ENCODE results near the gene ARL3. TPM values are rescaled to one million over a fixed set of nuclear protein-coding genes. Genes with fewer than 3 reads are reported as not detected.

Gene ARL3
- total RNA-seq, 1 donor from 2014 or later, result 12.1 TPM

GRCh38 chr10:102681696-102682095 lies 32.5 kb downstream of the ARL3 start:
- Mint-ChIP-seq H3K9me3 (ENCODE audit: low read depth) (no peaks in the 10 kb centered on the region), H3K36me3 (ENCODE audit: low read depth) (peaks cover 11% of the 10 kb centered on the region), H3K27me3 (ENCODE audit: low read depth) (no peaks in the 10 kb centered on the region), H3K4me3 (ENCODE audit: unreplicated experiment) (no peak overlapping the region), H3K4me1 (ENCODE audit: low read depth) (peaks cover 27% of the 10 kb centered on the region), H3K27ac (ENCODE audit: unreplicated experiment) (no peak overlapping the region)
- no peak for DNase-seq (ENCODE audit: low spot score)
- no peak for TF ChIP-seq CTCF (IDR thresholded peaks at IDR 0.05)

- Mint-ChIP-seq H3K27me3 (ENCODE audit: low read depth) (no peaks in the 10 kb centered on the region), H3K4me1 (ENCODE audit: low read depth) (peaks cover 48% of the 10 kb centered on the region), H3K36me3 (ENCODE audit: low read depth) (peaks cover 7% of the 10 kb centered on the region), H3K9me3 (ENCODE audit: low read depth) (no peaks in the 10 kb centered on the region), H3K4me3 (ENCODE audit: unreplicated experiment) (no peak overlapping the region), H3K27ac (ENCODE audit: unreplicated experiment) (no peak overlapping the region)
- no peak for DNase-seq (ENCODE audit: low spot score)
- TF ChIP-seq CTCF (IDR thresholded peaks at IDR 0.05), result no peak
Observed at GRCh38 chr10:102679596-102679995, 34.6 kb downstream of the ARL3 start.

GRCh38 chr10:102678842-102679289 lies 35.3 kb downstream of the ARL3 start:
- H3K4me1 Mint-ChIP-seq (ENCODE audit: low read depth), result peaks cover 56% of the 10 kb centered on the region
- no peak overlapping the region for H3K4me3 Mint-ChIP-seq (ENCODE audit: unreplicated experiment)
- no peak for DNase-seq (ENCODE audit: low spot score)
- no peaks in the 10 kb centered on the region for H3K27me3 Mint-ChIP-seq (ENCODE audit: low read depth)
- TF ChIP-seq CTCF (IDR thresholded peaks at IDR 0.05), result peak; percentile 84
- peak overlapping the region; percentile 66 for H3K27ac Mint-ChIP-seq (ENCODE audit: unreplicated experiment)
- no peaks in the 10 kb centered on the region for H3K9me3 Mint-ChIP-seq (ENCODE audit: low read depth)
- H3K36me3 Mint-ChIP-seq (ENCODE audit: low read depth), result peaks cover 7% of the 10 kb centered on the region

- Mint-ChIP-seq H3K27me3 (ENCODE audit: low read depth) (no peaks in the 10 kb centered on the region), H3K27ac (ENCODE audit: unreplicated experiment) (peak overlapping the region; percentile 99), H3K4me3 (ENCODE audit: unreplicated experiment) (no peak overlapping the region), H3K9me3 (ENCODE audit: low read depth) (no peaks in the 10 kb centered on the region), H3K4me1 (ENCODE audit: low read depth) (peaks cover 64% of the 10 kb centered on the region), H3K36me3 (ENCODE audit: low read depth) (peaks cover 7% of the 10 kb centered on the region)
- no peak for TF ChIP-seq CTCF (IDR thresholded peaks at IDR 0.05)
- DNase-seq (ENCODE audit: low spot score), result no peak
Observed at GRCh38 chr10:102678068-102678400, 36.2 kb downstream of the ARL3 start.

- no peak for TF ChIP-seq CTCF (IDR thresholded peaks at IDR 0.05)
- H3K4me1 Mint-ChIP-seq (ENCODE audit: low read depth), result peaks cover 69% of the 10 kb centered on the region
- peaks cover 7% of the 10 kb centered on the region for H3K36me3 Mint-ChIP-seq (ENCODE audit: low read depth)
- no peak for DNase-seq (ENCODE audit: low spot score)
- peak overlapping the region; percentile 99 for H3K27ac Mint-ChIP-seq (ENCODE audit: unreplicated experiment)
- H3K4me3 Mint-ChIP-seq (ENCODE audit: unreplicated experiment), result no peak overlapping the region
- no peaks in the 10 kb centered on the region for H3K9me3 Mint-ChIP-seq (ENCODE audit: low read depth)
- H3K27me3 Mint-ChIP-seq (ENCODE audit: low read depth), result no peaks in the 10 kb centered on the region
Observed at GRCh38 chr10:102677331-102678067, 36.7 kb downstream of the ARL3 start.

All from chondrocyte (in vitro differentiated cells).